Activated CD8-positive, alpha-beta T cell treated with anti-CD3 and anti-CD28 coated beads for 36 hours (primary cell): ENCODE data around the gene CCDC89. TPM values are rescaled to one million over a fixed set of nuclear protein-coding genes. Genes with fewer than 3 reads are reported as not detected.

Source experiments
- total RNA-seq, 2 experiments: library from RNA; stranded (reverse); gene quantifications; one replicate each; pipeline ENCODE4 v1.2.3, GENCODE V29; 2021

CCDC89 gene
- total RNA-seq, 2 experiments from 2014 or later: 0.36 TPM; not detected in 1

Other genes starting within 250 kb of the CCDC89 start
- gene DLG2, start 58.9 kb downstream of the CCDC89 start, total RNA-seq: 1 to 10 TPM; 2.2 to 2.6 TPM
- 10 to 100 TPM; 51.6 to 61.2 TPM for gene TMEM126B, start 57.6 kb downstream of the CCDC89 start, total RNA-seq
- 10 to 100 TPM; 47.3 to 48.9 TPM for gene TMEM126A, start 38.2 kb downstream of the CCDC89 start, total RNA-seq
- gene CREBZF, start 21.1 kb downstream of the CCDC89 start, total RNA-seq: 10 to 100 TPM; 44.8 to 46.5 TPM
- gene SYTL2, start 124.9 kb upstream of the CCDC89 start, total RNA-seq: 10 to 100 TPM in 1 of 2 experiments, 1 to 10 TPM in 1; 9.5 to 11.2 TPM
- gene CCDC83, start 169.2 kb upstream of the CCDC89 start, total RNA-seq: not detected